NCI-H2227 treated with DMSO at 0.1 percent for 48 hours (cell line): Measurements from ENCODE around the gene CNBP.

Source experiments
- DNase-seq: peaks from one replicate; lab custom pipeline; 2025; lab: John Stamatoyannopoulos, UW

CNBP gene

DNA sequence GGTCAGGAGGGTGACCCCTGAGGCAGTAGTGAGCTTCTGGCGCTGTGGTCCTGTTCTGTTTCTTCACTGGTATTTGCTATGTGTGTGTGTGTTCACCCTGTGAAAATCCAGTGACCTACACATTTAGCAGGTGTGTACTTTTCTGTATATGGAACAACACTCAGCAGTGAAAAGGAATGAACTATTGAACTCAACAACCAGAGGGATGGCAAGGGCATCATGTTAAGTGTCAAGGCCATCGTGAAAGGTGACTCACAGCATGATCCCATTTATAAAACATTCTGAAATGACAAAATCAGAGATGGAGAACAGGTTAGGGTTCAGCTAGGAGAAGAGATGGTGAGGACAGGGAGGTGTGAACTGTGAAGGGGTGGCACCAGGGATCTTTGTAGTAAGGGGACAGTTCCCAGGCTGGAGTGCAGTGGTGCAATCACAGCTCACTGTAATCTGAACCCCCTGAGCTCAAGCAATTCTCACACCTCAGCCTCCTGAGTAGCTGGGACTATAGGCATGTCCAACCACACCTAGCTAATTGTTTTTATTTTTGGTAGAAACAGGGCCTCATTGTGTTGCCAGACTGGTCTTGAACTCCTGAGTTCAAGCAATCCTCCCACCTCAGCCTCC lies 52.1 kb downstream of the CNBP start:
- no peak for DNase-seq

- DNase-seq = no peak
Measured at GRCh38 chr3:129130291-129130813, 53.3 kb downstream of the CNBP start.

- no peak for DNase-seq
Measured at GRCh38 chr3:129128357-129129155, 55.1 kb downstream of the CNBP start.

DNA sequence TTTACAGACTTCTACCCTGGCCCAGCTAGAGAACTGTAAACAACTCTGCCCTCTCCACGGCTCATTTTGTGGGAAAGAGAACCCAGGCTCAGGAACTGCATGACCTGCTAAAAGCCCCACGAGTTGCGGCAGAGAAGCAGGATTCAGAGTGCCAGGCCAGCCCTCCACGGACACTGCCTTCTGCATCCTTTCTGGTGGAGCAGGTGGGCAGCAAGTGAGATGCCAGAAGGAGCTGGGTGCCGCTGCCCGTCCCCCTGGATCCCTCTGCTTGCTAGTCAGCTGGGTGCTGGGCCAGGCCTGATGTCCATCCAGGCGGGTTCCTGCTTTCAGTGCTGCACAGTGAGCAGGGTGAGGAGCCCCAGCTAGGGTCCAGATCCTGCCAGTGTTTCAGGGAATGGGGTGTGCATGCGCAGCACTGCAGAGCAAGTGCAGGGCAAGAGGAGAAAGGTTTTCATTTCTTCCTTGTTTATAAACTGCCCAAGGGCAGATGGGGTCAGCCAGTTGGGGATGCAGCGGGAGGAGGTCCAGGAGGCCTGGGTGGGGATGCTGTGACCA lies 56.9 kb downstream of the CNBP start:
- no peak for DNase-seq

DNA sequence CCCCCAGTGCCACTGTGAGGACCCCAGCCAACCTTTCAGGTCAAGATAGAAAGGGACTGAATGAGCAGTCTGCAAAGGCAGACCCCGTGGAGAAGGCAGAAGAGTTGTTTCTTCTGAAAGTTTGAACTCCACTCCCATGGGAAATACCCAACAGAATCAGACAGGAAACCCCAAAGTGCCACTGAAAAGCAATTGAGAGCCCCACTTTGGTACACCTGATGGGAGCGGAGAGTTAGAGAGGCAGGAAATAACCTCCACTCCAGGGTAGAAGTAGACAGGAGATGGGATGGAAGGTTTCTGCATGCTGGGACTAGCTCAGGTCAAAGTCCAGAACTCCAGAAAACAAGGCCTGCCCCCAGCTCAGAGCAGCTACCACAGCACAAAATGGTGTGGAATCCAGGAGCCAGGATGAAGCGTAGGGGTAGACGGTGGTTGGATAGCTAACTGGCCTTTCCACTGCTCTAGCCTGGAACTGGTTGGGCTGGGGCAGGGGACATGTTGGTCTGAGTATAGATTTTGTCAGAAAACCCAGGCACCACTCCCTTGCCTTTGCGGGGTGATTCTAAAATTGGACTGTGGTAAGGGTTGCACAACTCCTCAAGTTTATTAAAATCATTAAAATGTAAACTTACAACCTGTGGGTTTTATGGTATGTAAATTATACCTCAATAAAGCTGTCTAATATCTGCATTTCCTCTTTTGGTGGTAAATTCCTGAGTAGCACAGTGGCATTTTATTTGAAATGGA lies 60.2 kb downstream of the CNBP start:
- DNase-seq = no peak

GRCh38 chr3:129122412-129123011 lies 61.2 kb downstream of the CNBP start:
- no peak for DNase-seq

GRCh38 chr3:129121792-129122411 lies 61.8 kb downstream of the CNBP start, which contains the start of gene RAB43:
TSS of gene RAB43 (minus strand) at chr3:129121804. CDS start at chr3:129121489, 315 bp downstream.
- peak; percentile 87 for DNase-seq

DNA sequence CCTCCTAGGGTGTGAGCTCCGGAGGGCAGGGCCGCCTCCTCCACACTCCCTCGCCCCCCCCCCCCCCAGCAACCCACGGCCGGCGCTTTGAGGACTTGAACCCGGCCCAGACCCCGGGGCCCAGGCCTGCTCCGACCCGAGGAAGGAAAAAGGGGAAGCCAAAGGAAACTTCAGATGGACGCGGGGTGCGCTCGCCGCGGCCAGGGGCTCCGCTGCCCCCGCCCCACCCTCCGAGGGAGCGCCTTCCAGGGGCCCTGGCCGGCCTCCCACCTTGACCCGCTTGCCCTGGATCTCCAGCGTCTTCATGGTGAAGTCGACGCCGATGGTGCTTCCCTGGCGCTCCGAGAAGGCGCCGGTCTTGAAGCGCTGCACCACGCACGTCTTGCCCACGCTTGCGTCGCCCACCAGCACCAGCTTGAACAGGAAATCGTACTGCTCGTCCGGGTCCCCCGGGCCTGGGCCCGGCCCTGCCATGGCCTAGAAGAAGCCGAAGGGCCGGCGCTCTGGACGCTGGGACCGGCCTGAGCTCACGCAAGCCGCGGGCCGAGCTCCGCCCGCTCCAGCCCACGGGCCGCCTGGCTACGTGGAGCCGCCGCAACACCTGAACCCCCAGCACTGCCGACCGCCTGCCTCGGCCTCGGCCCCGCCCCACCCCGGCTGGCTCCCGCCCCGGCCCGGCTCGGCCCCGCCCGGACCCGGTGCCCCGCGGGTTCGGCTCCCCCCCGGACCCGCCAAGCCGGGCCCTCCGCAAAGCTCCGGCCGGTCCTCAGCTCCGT lies 62.5 kb downstream of the CNBP start:
- DNase-seq = no peak

GRCh38 chr3:129120254-129121004 lies 63.3 kb downstream of the CNBP start:
- no peak for DNase-seq

- DNase-seq = peak; percentile 1
Measured at GRCh38 chr3:129119365-129120100, 64.2 kb downstream of the CNBP start.

DNA sequence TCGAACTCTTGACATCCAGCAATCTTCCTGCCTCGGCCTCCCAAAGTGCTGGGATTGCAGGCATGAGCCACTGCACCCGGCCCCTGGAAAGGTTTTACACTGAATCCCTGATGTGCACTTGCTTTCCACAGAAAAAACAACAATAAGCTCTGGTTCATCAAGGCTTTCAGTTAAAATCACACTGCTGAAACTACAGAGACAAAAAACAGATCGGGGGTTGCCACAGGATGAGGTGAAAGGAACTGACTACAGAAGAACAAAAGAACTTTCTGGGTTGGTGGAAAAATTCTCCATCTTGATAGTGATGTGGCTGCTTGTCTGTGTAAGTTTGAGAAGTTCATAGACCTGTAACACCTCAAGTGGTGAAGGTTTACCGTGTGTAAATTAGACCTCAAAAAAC lies 65.0 kb downstream of the CNBP start:
- DNase-seq = no peak
